Trophoblast cell (in vitro differentiated cells and primary cell): Measurements from ENCODE around the gene JAM3.

Experiments used
- DNase-seq, 2 donors: peaks; one replicate each; pipeline ENCODE4 v3.0.0-alpha.2; 2016
- H2AFZ ChIP-seq: 2 replicates; pipeline ENCODE4 v1.6.1; 2013; ENCODE audit warnings: low read length, moderate library complexity, mild to moderate bottlenecking; ENCODE audit not compliant: insufficient read depth, poor library complexity
- H2AK5ac ChIP-seq: 2 replicates; pipeline ENCODE4 v1.6.1; 2013; ENCODE audit warnings: mild to moderate bottlenecking, low read length
- H2BK120ac ChIP-seq: 2 replicates; pipeline ENCODE4 v1.6.1; 2013; ENCODE audit warnings: low read length, mild to moderate bottlenecking, moderate library complexity; ENCODE audit not compliant: insufficient read depth, poor library complexity
- H2BK12ac ChIP-seq: 2 replicates; pipeline ENCODE4 v1.6.1; 2013; ENCODE audit warnings: mild to moderate bottlenecking, low read length, moderate library complexity
- H2BK5ac ChIP-seq: 2 replicates; pipeline ENCODE4 v1.6.1; 2013; ENCODE audit warnings: low read length, low read depth, moderate library complexity, mild to moderate bottlenecking; ENCODE audit not compliant: poor library complexity
- H3K14ac ChIP-seq: 2 replicates; pipeline ENCODE4 v1.6.1; 2013; ENCODE audit warnings: mild to moderate bottlenecking, low read length
- H3K18ac ChIP-seq: 2 replicates; pipeline ENCODE4 v1.6.1; 2013; ENCODE audit warnings: mild to moderate bottlenecking, low read length
- H3K23ac ChIP-seq: 2 replicates; pipeline ENCODE4 v1.6.1; 2013; ENCODE audit warnings: low read length
- H3K27ac ChIP-seq: 2 replicates; pipeline ENCODE4 v1.5.1; 2013; ENCODE audit warnings: low read depth, mild to moderate bottlenecking, inconsistent platforms, low read length, moderate library complexity
- H3K27me3 ChIP-seq: 2 replicates; pipeline ENCODE4 v1.6.1; 2013; ENCODE audit warnings: inconsistent platforms, mild to moderate bottlenecking, low read length, moderate library complexity; ENCODE audit not compliant: insufficient read depth
- H3K36me3 ChIP-seq, 2 experiments: 1 replicate in 1 of 2; 2 replicates in 1 of 2; pipeline ENCODE4 v1.6.1; 2013; ENCODE audit warnings: low read length in 2 of 2, mild to moderate bottlenecking in 2 of 2, moderate library complexity in 1 of 2; ENCODE audit not compliant: insufficient read depth in 2 of 2, control insufficient read depth in 1 of 2
- H3K4ac ChIP-seq: 2 replicates; pipeline ENCODE4 v1.6.1; 2013; ENCODE audit warnings: low read depth, mild to moderate bottlenecking, low read length, moderate library complexity
- H3K4me1 ChIP-seq, 2 experiments: 1 replicate in 1 of 2; 2 replicates in 1 of 2; pipeline ENCODE4 v1.6.1; 2013; ENCODE audit warnings: low read length in 2 of 2, mild to moderate bottlenecking in 2 of 2, moderate library complexity in 1 of 2; ENCODE audit not compliant: insufficient read depth in 2 of 2, control insufficient read depth in 1 of 2
- H3K4me2 ChIP-seq: 2 replicates; pipeline ENCODE4 v1.6.1; 2013; ENCODE audit warnings: inconsistent platforms, mild to moderate bottlenecking, low read length, moderate library complexity
- H3K4me3 ChIP-seq: 2 replicates; pipeline ENCODE4 v1.5.1; 2013; ENCODE audit warnings: mild to moderate bottlenecking, low read depth, low read length, inconsistent platforms
- H3K79me1 ChIP-seq: one replicate; pipeline ENCODE4 v1.6.1; 2013; ENCODE audit warnings: low read length
- H3K79me2 ChIP-seq: 2 replicates; pipeline ENCODE4 v1.6.1; 2013; ENCODE audit warnings: low read length, mild to moderate bottlenecking; ENCODE audit not compliant: control insufficient read depth, insufficient read depth, poor library complexity
- H3K9ac ChIP-seq: 2 replicates; pipeline ENCODE4 v1.6.1; 2013; ENCODE audit warnings: mild to moderate bottlenecking, low read length
- H3K9me3 ChIP-seq: 2 replicates; pipeline ENCODE4 v1.6.1; 2013; ENCODE audit warnings: low read depth, mild to moderate bottlenecking, control low read depth, inconsistent platforms, low read length; ENCODE audit not compliant: insufficient read depth
- H4K12ac ChIP-seq: 2 replicates; pipeline ENCODE4 v1.6.1; 2013; ENCODE audit warnings: low read depth, mild to moderate bottlenecking, low read length, moderate library complexity
- H4K8ac ChIP-seq: 2 replicates; pipeline ENCODE4 v1.6.1; 2013; ENCODE audit warnings: low read depth, mild to moderate bottlenecking, low read length, moderate library complexity
- H4K91ac ChIP-seq: one replicate; pipeline ENCODE4 v1.6.1; 2013; ENCODE audit warnings: low read depth, mild to moderate bottlenecking, low read length, moderate library complexity
- WGBS: extraction: QIAGEN DNeasy Blood & Tissue Kit; methylation state at CpG from one replicate; pipeline ENCODE4 v1.1.7; 2013; ENCODE audit warnings: missing lambda C conversion rate; ENCODE audit not compliant: insufficient read length, insufficient coverage; ENCODE audit errors: extremely low coverage; 5-methylcytosine and 5-hydroxymethylcytosine counted together

The JAM3 gene

DNA sequence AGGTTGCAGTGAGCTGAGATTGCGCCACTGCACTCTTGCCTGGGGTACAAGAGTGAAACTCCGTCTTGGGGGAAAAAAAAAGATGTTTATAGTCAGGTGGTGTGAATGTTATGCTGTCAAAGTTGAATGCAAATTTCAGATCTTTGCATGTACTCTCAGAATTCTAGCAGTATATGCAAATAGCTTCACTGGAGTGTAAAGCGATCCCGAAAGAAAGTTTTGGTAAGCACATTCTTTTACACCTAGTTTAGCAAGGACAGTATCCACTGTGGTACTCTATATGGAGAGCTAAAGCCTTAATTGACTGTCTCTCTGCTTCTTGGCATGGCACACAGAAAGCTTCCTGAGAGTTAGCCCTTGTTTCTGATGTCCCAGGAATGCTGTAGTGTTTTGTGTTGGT is 4.0 kb downstream of the JAM3 start:
- no peak overlapping the region for H3K23ac ChIP-seq
- H3K36me3 ChIP-seq, result no peaks in the 10 kb centered on the region
- WGBS, result no CpG with 5 or more reads among the region's 4 CpGs
- no peak overlapping the region for H2BK120ac ChIP-seq
- H4K8ac ChIP-seq, result no peak overlapping the region
- H2AFZ ChIP-seq, result no peak overlapping the region
- peaks cover 2% of the 10 kb centered on the region for H3K79me2 ChIP-seq
- H3K79me1 ChIP-seq, result peaks cover 2% of the 10 kb centered on the region
- H3K9ac ChIP-seq, result no peak overlapping the region
- no peak overlapping the region for H4K91ac ChIP-seq
- H3K27me3 ChIP-seq, result peaks cover 2% of the 10 kb centered on the region
- H3K27ac ChIP-seq, result no peak overlapping the region
- H3K4me3 ChIP-seq, result no peak overlapping the region
- no peak overlapping the region for H2BK5ac ChIP-seq
- no peak for DNase-seq
- H3K4me1 ChIP-seq, result peaks cover 2 to 3% of the 10 kb centered on the region in 2 experiments
- no peak overlapping the region for H3K4me2 ChIP-seq
- no peak overlapping the region for H4K12ac ChIP-seq
- H3K4ac ChIP-seq, result no peak overlapping the region
- no peaks in the 10 kb centered on the region for H3K9me3 ChIP-seq
- no peak overlapping the region for H3K18ac ChIP-seq
- H2BK12ac ChIP-seq, result no peak overlapping the region
- no peak overlapping the region for H2AK5ac ChIP-seq
- H3K14ac ChIP-seq, result no peak overlapping the region

DNA sequence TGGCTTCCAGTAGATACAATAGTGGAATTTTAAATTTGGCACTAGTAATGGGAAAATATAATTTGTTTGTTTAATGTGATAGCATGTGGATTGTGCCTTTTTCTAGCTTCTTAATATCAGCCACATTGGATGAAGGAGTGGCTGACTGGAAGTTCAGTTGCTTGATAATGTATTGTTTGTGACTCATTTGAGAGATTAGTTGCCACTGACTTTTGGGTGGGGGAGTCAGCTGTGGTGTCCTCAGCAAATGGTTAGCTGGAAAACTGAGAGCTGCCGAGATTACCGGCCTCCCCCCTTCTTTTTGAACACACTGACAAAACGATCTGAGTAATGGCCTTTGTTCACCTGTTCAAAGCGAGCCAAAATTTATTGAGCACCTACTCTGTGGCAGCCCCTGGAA is 5.5 kb downstream of the JAM3 start:
- Histone ChIP-seq H3K27ac (no peak overlapping the region), H2AK5ac (no peak overlapping the region), H3K4me1 (peaks cover 2 to 3% of the 10 kb centered on the region in 2 experiments), H3K9me3 (no peaks in the 10 kb centered on the region), H3K18ac (no peak overlapping the region), H3K9ac (no peak overlapping the region), H2BK5ac (no peak overlapping the region), H3K23ac (no peak overlapping the region), H3K27me3 (peaks cover 2% of the 10 kb centered on the region), H4K8ac (no peak overlapping the region), H4K12ac (no peak overlapping the region), H3K14ac (no peak overlapping the region), H3K4ac (no peak overlapping the region), H2BK120ac (no peak overlapping the region), H4K91ac (no peak overlapping the region), H3K79me2 (no peaks in the 10 kb centered on the region), H3K79me1 (no peaks in the 10 kb centered on the region), H3K36me3 (no peaks in the 10 kb centered on the region), H2AFZ (no peak overlapping the region), H3K4me3 (no peak overlapping the region), H2BK12ac (no peak overlapping the region), H3K4me2 (no peak overlapping the region)
- WGBS, result no CpG with 5 or more reads among the region's 4 CpGs
- no peak for DNase-seq

DNA sequence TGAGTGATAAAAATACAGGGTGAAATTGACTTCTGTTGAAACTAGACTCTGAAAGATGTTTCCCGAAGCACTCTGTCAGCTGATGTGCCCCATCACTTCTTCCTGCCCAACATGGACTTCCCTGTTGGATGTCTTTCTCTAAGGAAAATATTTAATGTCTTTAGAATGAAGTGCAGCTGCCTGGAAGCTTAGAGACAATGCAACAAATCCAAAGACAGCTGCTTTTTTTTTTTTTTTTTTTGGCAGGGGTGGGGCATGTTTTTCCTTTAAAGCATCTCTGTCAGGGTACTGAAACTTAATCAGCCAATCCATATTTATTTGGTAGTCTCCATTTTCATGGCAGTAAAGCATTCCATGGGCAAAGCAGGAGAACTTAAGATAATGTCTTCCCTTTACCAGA is 5.9 kb downstream of the JAM3 start:
- no peaks in the 10 kb centered on the region for H3K79me2 ChIP-seq
- no peak overlapping the region for H3K4me3 ChIP-seq
- peaks cover 2% of the 10 kb centered on the region for H3K27me3 ChIP-seq
- no peak overlapping the region for H2AFZ ChIP-seq
- H3K36me3 ChIP-seq, result no peaks in the 10 kb centered on the region
- H3K18ac ChIP-seq, result no peak overlapping the region
- no peak overlapping the region for H3K9ac ChIP-seq
- H4K12ac ChIP-seq, result no peak overlapping the region
- no peak overlapping the region for H3K14ac ChIP-seq
- no peak overlapping the region for H3K4ac ChIP-seq
- no peak overlapping the region for H2AK5ac ChIP-seq
- H4K91ac ChIP-seq, result no peak overlapping the region
- H3K4me2 ChIP-seq, result no peak overlapping the region
- no CpG with 5 or more reads among the region's 1 CpG for WGBS
- no peaks in the 10 kb centered on the region for H3K9me3 ChIP-seq
- no peak overlapping the region for H2BK5ac ChIP-seq
- H2BK12ac ChIP-seq, result no peak overlapping the region
- H3K79me1 ChIP-seq, result no peaks in the 10 kb centered on the region
- H3K27ac ChIP-seq, result no peak overlapping the region
- H4K8ac ChIP-seq, result no peak overlapping the region
- H3K4me1 ChIP-seq, result no peaks in the 10 kb centered on the region
- DNase-seq, result no peak
- no peak overlapping the region for H2BK120ac ChIP-seq
- H3K23ac ChIP-seq, result no peak overlapping the region

DNA sequence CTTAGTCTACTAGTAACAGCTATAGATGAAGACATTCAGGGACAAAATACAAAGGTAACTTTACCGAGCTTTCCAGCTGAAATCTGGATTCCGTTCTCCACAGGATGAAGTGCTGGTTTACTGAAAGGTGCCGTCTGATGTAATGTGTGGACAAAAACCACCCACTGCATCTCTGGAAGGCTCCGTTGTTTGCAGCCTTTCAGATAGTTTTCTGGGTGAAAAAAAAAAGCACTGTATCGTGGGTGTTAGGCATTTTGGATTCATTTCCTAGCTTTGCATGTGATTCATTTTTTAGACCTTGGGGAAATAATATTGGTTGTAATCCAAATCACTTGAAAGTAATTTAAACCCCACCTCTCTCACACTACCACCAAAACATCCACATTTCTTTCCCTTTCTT is 10.4 kb downstream of the JAM3 start:
- Histone ChIP-seq H2AK5ac (no peak overlapping the region), H3K4me3 (no peak overlapping the region), H3K36me3 (no peaks in the 10 kb centered on the region), H3K9me3 (peaks cover 5% of the 10 kb centered on the region), H3K4ac (no peak overlapping the region), H3K18ac (no peak overlapping the region), H4K91ac (no peak overlapping the region), H4K8ac (no peak overlapping the region), H3K9ac (no peak overlapping the region), H2AFZ (no peak overlapping the region), H3K79me1 (no peaks in the 10 kb centered on the region), H3K79me2 (no peaks in the 10 kb centered on the region), H3K27me3 (no peaks in the 10 kb centered on the region), H3K4me2 (no peak overlapping the region), H2BK5ac (no peak overlapping the region), H3K14ac (no peak overlapping the region), H3K23ac (no peak overlapping the region), H3K4me1 (no peaks in the 10 kb centered on the region), H2BK12ac (no peak overlapping the region), H2BK120ac (no peak overlapping the region), H4K12ac (no peak overlapping the region), H3K27ac (no peak overlapping the region)
- WGBS, result no CpG with 5 or more reads among the region's 5 CpGs
- DNase-seq, result no peak
